Measurements from ENCODE around the gene INO80E. TPM values are rescaled to one million over a fixed set of nuclear protein-coding genes. Genes with fewer than 3 reads are reported as not detected.

The INO80E gene
- total RNA-seq, 4 donors from 2014 or later: 8.5 to 45.0 (median 24.3) TPM

GRCh38 chr16:30033270-30033669 is 37.2 kb downstream of the INO80E start:
- no peak for TF ChIP-seq CTCF (IDR thresholded peaks at IDR 0.05; ENCODE audit: low read depth)

DNA sequence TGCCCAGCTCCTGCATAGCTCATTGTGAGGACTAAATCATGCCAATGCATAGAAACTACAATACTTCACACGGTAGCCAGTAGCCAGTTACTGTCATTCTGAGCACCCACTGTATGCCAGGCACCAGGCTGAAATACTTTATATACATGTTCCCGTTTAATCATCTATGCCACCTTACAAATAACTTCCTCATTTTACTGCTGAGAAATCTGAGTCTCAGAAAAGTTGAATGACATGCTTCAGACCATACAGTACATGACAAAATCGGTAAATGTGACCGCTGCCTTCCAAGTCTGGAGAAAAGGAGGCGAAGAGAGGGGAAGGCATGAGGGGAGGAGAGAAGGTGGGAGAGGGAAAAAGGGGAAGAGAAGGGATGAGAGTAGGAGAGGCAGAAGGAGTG is 44.2 kb downstream of the INO80E start:
- TF ChIP-seq CTCF (IDR thresholded peaks at IDR 0.05; ENCODE audit: low read depth): no peak

- TF ChIP-seq CTCF (IDR thresholded peaks at IDR 0.05; ENCODE audit: low read depth): no peak
Measured at GRCh38 chr16:30041841-30042240, 45.8 kb downstream of the INO80E start.

DNA sequence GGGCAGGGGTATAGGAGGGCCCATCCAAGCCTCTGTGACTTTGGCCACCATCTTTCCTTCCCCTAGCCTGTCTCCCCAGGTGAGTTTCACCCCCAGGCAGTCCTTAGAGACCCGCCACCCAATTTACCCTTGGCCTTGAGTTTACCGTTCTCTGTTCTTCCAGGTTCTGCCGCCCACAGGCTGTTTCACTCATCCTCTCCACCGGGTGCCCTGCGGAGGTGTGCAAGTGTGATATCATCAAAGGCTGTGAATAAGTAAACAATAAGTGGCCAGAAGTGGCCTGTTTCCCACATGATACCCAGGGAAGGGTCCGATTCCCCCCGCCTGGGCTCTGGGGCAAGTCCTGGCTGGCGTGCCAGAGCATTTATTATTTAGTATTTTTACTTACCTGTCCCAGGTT is 50.1 kb downstream of the INO80E start:
- no peak for TF ChIP-seq CTCF (IDR thresholded peaks at IDR 0.05; ENCODE audit: low read depth)

GRCh38 chr16:30046588-30046987 is 50.5 kb downstream of the INO80E start:
- no peak for TF ChIP-seq CTCF (IDR thresholded peaks at IDR 0.05; ENCODE audit: low read depth)

DNA sequence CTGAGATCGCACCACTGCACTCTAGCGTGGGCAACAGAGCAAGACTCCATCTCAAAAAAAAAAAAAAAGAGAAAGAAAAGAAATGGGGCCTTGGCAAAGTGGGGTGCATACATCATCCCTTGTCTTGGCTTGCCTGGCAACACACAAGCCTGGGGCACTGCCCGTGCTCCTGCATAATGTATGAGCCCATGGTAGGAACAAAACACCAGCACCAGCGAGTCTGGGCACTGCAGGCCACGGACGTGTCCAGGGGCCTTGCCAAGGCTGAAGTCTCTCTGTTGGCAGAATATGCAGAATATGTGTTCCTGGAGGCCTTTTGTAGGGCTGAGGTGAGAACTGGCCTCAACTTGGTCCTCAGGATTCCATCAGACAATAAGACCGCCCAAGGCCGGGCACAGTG is 53.8 kb downstream of the INO80E start:
- no peak for TF ChIP-seq CTCF (IDR thresholded peaks at IDR 0.05; ENCODE audit: low read depth)

DNA sequence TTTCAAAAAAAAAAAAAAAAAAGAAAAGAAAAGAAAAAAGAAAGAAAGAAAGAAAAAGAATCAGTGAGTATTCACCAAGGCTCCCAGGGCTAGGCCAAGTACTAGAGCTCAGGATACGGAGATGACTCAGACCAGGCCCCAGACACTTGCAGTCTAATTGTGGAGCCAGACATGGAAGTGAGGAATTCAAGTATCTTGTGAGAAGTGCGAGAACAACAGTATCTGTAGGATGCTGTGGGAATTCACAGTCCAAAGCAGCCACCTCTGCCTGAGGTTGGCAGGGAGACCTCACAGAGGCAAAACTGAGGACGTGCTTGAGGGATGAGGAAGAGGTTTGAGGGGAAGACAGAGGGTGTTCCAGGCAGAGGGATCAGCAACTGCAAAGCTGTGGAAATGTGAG is 55.5 kb downstream of the INO80E start:
- no peak for TF ChIP-seq CTCF (IDR thresholded peaks at IDR 0.05; ENCODE audit: low read depth)

Data from subcutaneous adipose tissue (tissue), 4 donors.